ENCODE data around the gene LSAMP.
A peak's percentile ranks its signal among the peaks of the same experiment; 100 is the strongest.
"Not testable (repeated sequence)": the region's sequence is repeated elsewhere in the genome, so short reads cannot be mapped to it uniquely, and the experiment has no call there.

LSAMP gene

GRCh38 chr3:116111765-116112164, 333.5 kb downstream of the LSAMP start:
- DNase-seq (ENCODE audit: low read depth in 2 of 2), result no peak

- DNase-seq (ENCODE audit: low read depth in 2 of 2), result no peak
Observed at GRCh38 chr3:116103868-116104530, 341.3 kb downstream of the LSAMP start.

- DNase-seq (ENCODE audit: low read depth in 2 of 2), result no peak
Observed at GRCh38 chr3:116102037-116102436, 343.2 kb downstream of the LSAMP start.

GRCh38 chr3:116097226-116097625, 348.1 kb downstream of the LSAMP start:
- DNase-seq (ENCODE audit: low read depth in 2 of 2), result no peak

- DNase-seq (ENCODE audit: low read depth in 2 of 2), result no peak
Observed at GRCh38 chr3:116096631-116097030, 348.7 kb downstream of the LSAMP start.

- DNase-seq (ENCODE audit: low read depth in 2 of 2), result no peak
Observed at GRCh38 chr3:116093374-116093773, 351.9 kb downstream of the LSAMP start.

GRCh38 chr3:116087426-116087825, 357.9 kb downstream of the LSAMP start:
- no peak for DNase-seq (ENCODE audit: low read depth in 2 of 2)

GRCh38 chr3:116084999-116085791, 360.1 kb downstream of the LSAMP start:
- no peak for DNase-seq (ENCODE audit: low read depth in 2 of 2)

- DNase-seq (ENCODE audit: low read depth in 2 of 2), result no peak
Observed at GRCh38 chr3:116083683-116084082, 361.6 kb downstream of the LSAMP start.

- DNase-seq (ENCODE audit: low read depth in 2 of 2), result no peak
Observed at GRCh38 chr3:116078561-116078960, 366.7 kb downstream of the LSAMP start.

- DNase-seq (ENCODE audit: low read depth in 2 of 2), result no peak
Observed at GRCh38 chr3:116077557-116077956, 367.7 kb downstream of the LSAMP start.

GRCh38 chr3:116077059-116077458, 368.2 kb downstream of the LSAMP start:
- no peak for DNase-seq (ENCODE audit: low read depth in 2 of 2)

- DNase-seq (ENCODE audit: low read depth in 2 of 2), result not testable (repeated sequence)
Observed at GRCh38 chr3:116070516-116071278, 374.6 kb downstream of the LSAMP start.

GRCh38 chr3:116070061-116070460, 375.2 kb downstream of the LSAMP start:
- DNase-seq (ENCODE audit: low read depth in 2 of 2), result no peak

- DNase-seq (ENCODE audit: low read depth in 2 of 2), result no peak
Observed at GRCh38 chr3:116069024-116069423, 376.3 kb downstream of the LSAMP start.

GRCh38 chr3:116067326-116067725, 378.0 kb downstream of the LSAMP start:
- DNase-seq (ENCODE audit: low read depth in 2 of 2), result no peak

- no peak for DNase-seq (ENCODE audit: low read depth in 2 of 2)
Observed at GRCh38 chr3:116065501-116065900, 379.8 kb downstream of the LSAMP start.

- DNase-seq (ENCODE audit: low read depth in 2 of 2), result no peak
Observed at GRCh38 chr3:116064646-116065045, 380.6 kb downstream of the LSAMP start.

- peak; percentile 74 for DNase-seq (ENCODE audit: low read depth in 2 of 2)
Observed at GRCh38 chr3:116059421-116060096, 385.7 kb downstream of the LSAMP start.

GRCh38 chr3:116058844-116059243, 386.4 kb downstream of the LSAMP start:
- no peak for DNase-seq (ENCODE audit: low read depth in 2 of 2)

GRCh38 chr3:116057400-116058006, 387.8 kb downstream of the LSAMP start:
- DNase-seq (ENCODE audit: low read depth in 2 of 2), result peak in 1 of 2 experiments; percentile 1

GRCh38 chr3:116056280-116056679, 389.0 kb downstream of the LSAMP start:
- no peak for DNase-seq (ENCODE audit: low read depth in 2 of 2)
